Adrenal gland (tissue), 12 donors: Measurements from ENCODE around the gene HSBP1L1. TPM values are rescaled to one million over a fixed set of nuclear protein-coding genes. Genes with fewer than 3 reads are reported as not detected.
"Not testable (repeated sequence)": the region's sequence is repeated elsewhere in the genome, so short reads cannot be mapped to it uniquely, and the experiment has no call there.

Experiments used
- DNase-seq, 7 donors: peaks; one replicate each; pipeline ENCODE4 v3.0.0-alpha.2; 2019 to 2020
- H3K27ac ChIP-seq, 5 donors: fragments of 200-600 bp; sonication (generic) in 4 of 5; 1 replicate in 3 of 5; 2 replicates in 2 of 5; pipeline versions ENCODE4 v1.5.1 to v1.8.0; 2016 to 2020; ENCODE audit warnings: mild to moderate bottlenecking in 1 of 5
- H3K27me3 ChIP-seq: fragments of 200-600 bp; 2 replicates; pipeline ENCODE4 v1.8.0; 2021
- H3K36me3 ChIP-seq, 2 donors: fragments of 200-600 bp; replicated peaks in 1 of 2; 1 replicate in 1 of 2; 2 replicates in 1 of 2; pipeline versions ENCODE4 v1.5.1 to v1.8.0; 2018 to 2022
- H3K4me1 ChIP-seq, 2 donors: fragments of 200-600 bp; replicated peaks in 1 of 2; 1 replicate in 1 of 2; 2 replicates in 1 of 2; pipeline versions ENCODE4 v1.5.1 to v1.8.0; 2018 to 2021
- H3K4me3 ChIP-seq, 4 donors: fragments of 200-600 bp; sonication (generic) in 3 of 4; one replicate each; pipeline ENCODE4 v1.5.1; 2016 to 2018
- H3K9me3 ChIP-seq, 3 donors: fragments of 200-600 bp; sonication (generic) in 1 of 3; replicated peaks in 1 of 3; 1 replicate in 2 of 3; 2 replicates in 1 of 3; pipeline versions ENCODE4 v1.5.1 to v1.8.0; 2016 to 2021
- CTCF ChIP-seq, 6 experiments: fragments of 450-650 bp in 4 of 6; fragments of 200-600 bp in 2 of 6; sonication (generic) in 1 of 6; IDR thresholded peaks; 1 replicate in 5 of 6; 2 replicates in 1 of 6; pipeline versions ENCODE4 v1.5.1 to v1.8.0; 2016 to 2021; ENCODE audit warnings: antibody characterized with exemption in 6 of 6, mild to moderate bottlenecking in 2 of 6, moderate library complexity in 1 of 6
- POLR2A ChIP-seq, 2 donors: fragments of 450-650 bp; IDR thresholded peaks; one replicate each; pipeline ENCODE4 v1.6.1; 2017; ENCODE audit warnings: antibody characterized with exemption in 2 of 2, mild to moderate bottlenecking in 2 of 2, moderate library complexity in 1 of 2
- WGBS, 4 donors: extraction: QIAGEN DNeasy Blood & Tissue Kit in 2 of 4; methylation state at CpG; one replicate each; pipeline versions ENCODE4 v1.1.5 to v1.1.7; 2013 to 2017; 5-methylcytosine and 5-hydroxymethylcytosine counted together
- intact Hi-C, 2 donors: fragments of 100-400 bp; cut with DNase I; formaldehyde crosslinking; loops; one replicate each; pipeline versions ENCODE4 v1.14.1 to v1.15.0; 2022 to 2023
- polyA plus RNA-seq, 3 donors: library from polyadenylated mRNA; stranded (reverse); fragments of 200-250 nt in 2 of 3; fragments of 350-450 nt in 1 of 3; fragmentation: Illumina TruSeq in 1 of 3; extraction: RNeasy Lipid Tissue Mini Kit (QIAGEN cat#74804) in 1 of 3; gene quantifications; one replicate each; pipeline ENCODE4 v1.2.3, GENCODE V29; 2013 to 2014
- total RNA-seq, 9 donors: library from RNA; depleted of rRNA in 4 of 9; stranded (reverse); fragments of >200 nt in 4 of 9; fragments of 120-200 nt in 1 of 9; fragmentation: NEBNext Ultra II Directional in 1 of 9; extraction: Animal tissue kit (Norgen Biotek cat#: 25700) in 1 of 9; gene quantifications; one replicate each; pipeline versions ENCODE4 v1.1.0 to v1.2.4, GENCODE V29; 2013 to 2023
- donor health status: healthy with polysubstance abuse.
- donor health status: Bipolar disorder and iron deficiency.
- donor health status: DM: yes; HTN: yes; CAD: no.
- donor health status: DM: no; HTN: no; CAD: no.
- donor health status: DM: no; HTN: no; CAD: no.
- donor health status: DM: yes; HTN: yes; CAD: no.

HSBP1L1 gene
- total and polyA plus RNA-seq, 12 donors: 17.3 to 182 (median 36.0) TPM

GRCh38 chr18:79956276-79956675 lies 8.2 kb upstream of the HSBP1L1 start:
- Histone ChIP-seq H3K9me3 (no peaks in the 10 kb centered on the region), H3K36me3 (no peaks in the 10 kb centered on the region), H3K27me3 (no peaks in the 10 kb centered on the region), H3K4me1 (no peaks in the 10 kb centered on the region), H3K27ac (no peak overlapping the region), H3K4me3 (no peak overlapping the region)
- intact Hi-C loops: loop anchor here in 1 of 2 donors (10.0 kb wide), 1 partner anchor 271 kb away; no protein-coding TSS in a partner anchor
- TF ChIP-seq POLR2A (IDR thresholded peaks at IDR 0.05): no peak
- TF ChIP-seq CTCF (IDR thresholded peaks at IDR 0.05): no peak
- WGBS, 4 donors: 73 to 89% (median 85%) methylated on average over 2 of the region's 2 CpGs
- no peak for DNase-seq

- no peaks in the 10 kb centered on the region for H3K9me3 ChIP-seq
- DNase-seq: no peak
- H3K27ac ChIP-seq: no peak overlapping the region
- intact Hi-C loops: loop anchor here in 1 of 2 donors (10.0 kb wide), 1 partner anchor 274 kb away; no protein-coding TSS in a partner anchor
- peaks cover 0 to 3% of the 10 kb centered on the region in 2 donors for H3K4me1 ChIP-seq
- 92 to 97% (median 95%) methylated on average over 2 of the region's 2 CpGs for WGBS, 4 donors
- H3K4me3 ChIP-seq: no peak overlapping the region
- no peaks in the 10 kb centered on the region for H3K36me3 ChIP-seq
- no peaks in the 10 kb centered on the region for H3K27me3 ChIP-seq
- TF ChIP-seq POLR2A (IDR thresholded peaks at IDR 0.05) (no peak), CTCF (IDR thresholded peaks at IDR 0.05) (no peak)
Observed at GRCh38 chr18:79958981-79959380, 5.5 kb upstream of the HSBP1L1 start.

GRCh38 chr18:79960161-79960801 lies 4.2 kb upstream of the HSBP1L1 start:
- DNase-seq, H3K4me3 ChIP-seq, H3K4me1 ChIP-seq, H3K27me3 ChIP-seq, H3K36me3 ChIP-seq, intact Hi-C loops, H3K27ac ChIP-seq, H3K9me3 ChIP-seq: not testable (repeated sequence)
- 34 to 38% (median 36%) methylated on average over 12 of the region's 12 CpGs for WGBS, 4 donors

GRCh38 chr18:79960921-79961526 lies 3.4 kb upstream of the HSBP1L1 start:
- WGBS, 4 donors: 72 to 86% (median 83%) methylated on average over 11 to 16 of the region's 16 CpGs
- H3K27me3 ChIP-seq: no peaks in the 10 kb centered on the region

More at GRCh38 chr18:79960921-79961526, 3.4 kb upstream of the HSBP1L1 start:
- H3K9me3 ChIP-seq: no peaks in the 10 kb centered on the region
- H3K4me3 ChIP-seq: no peak overlapping the region
- DNase-seq: no peak
- peaks cover 5 to 13% of the 10 kb centered on the region in 2 donors for H3K4me1 ChIP-seq
- intact Hi-C loops: no loop called here
- H3K27ac ChIP-seq: no peak overlapping the region
- TF ChIP-seq POLR2A (IDR thresholded peaks at IDR 0.05) (no peak), CTCF (IDR thresholded peaks at IDR 0.05) (no peak)
- no peaks in the 10 kb centered on the region for H3K36me3 ChIP-seq
